Measurements from ENCODE around the gene RIIAD1.

- TF ChIP-seq CTCF (conservative IDR thresholded peaks at IDR 0.05) (no peak), EZH2 (IDR thresholded peaks at IDR 0.05; ENCODE audit: low read depth) (no peak)
These were observed 29.1 kb upstream of the RIIAD1 start for GRCh38 chr1:151692226-151692625.

All from PC-9 (cell line).